Stimulated activated CD4-positive, alpha-beta T cell treated with anti-CD3 and anti-CD28 coated beads, TNF-alpha, amount 100 ng/mL, for 24 hours (primary cell): ENCODE data around the gene GPR155.
"Not testable (repeated sequence)": the region's sequence is repeated elsewhere in the genome, so short reads cannot be mapped to it uniquely, and the experiment has no call there.

ENCODE experiments used
- DNase-seq, 3 experiments: peaks; one replicate each; pipeline ENCODE4 v3.0.0-alpha.2; 2020; ENCODE audit warnings: low read depth in 3 of 3

GPR155 gene

GRCh38 chr2:174490051-174490450 is 3.2 kb upstream of the GPR155 start:
- DNase-seq, result no peak

- DNase-seq, result not testable (repeated sequence)
Measured at GRCh38 chr2:174489520-174489919, 2.7 kb upstream of the GPR155 start.

- no peak for DNase-seq
Measured at GRCh38 chr2:174487820-174488162, 962 bp upstream of the GPR155 start.

GRCh38 chr2:174487108-174487819 is 435 bp upstream of the GPR155 start:
- peak; percentile 95 to 100 (median 98) for DNase-seq

GRCh38 chr2:174485788-174486562 is 854 bp downstream of the GPR155 start:
- peak in 1 of 3 experiments; percentile 13 for DNase-seq

- not testable (repeated sequence) for DNase-seq
Measured at GRCh38 chr2:174485045-174485444, 1.8 kb downstream of the GPR155 start.

- DNase-seq, result no peak
Measured at GRCh38 chr2:174484573-174484972, 2.3 kb downstream of the GPR155 start.

GRCh38 chr2:174482854-174483253 is 4.0 kb downstream of the GPR155 start:
- DNase-seq, result no peak

GRCh38 chr2:174477759-174478158 is 9.1 kb downstream of the GPR155 start:
- DNase-seq, result no peak

GRCh38 chr2:174473796-174474195 is 13.0 kb downstream of the GPR155 start:
- no peak for DNase-seq

- DNase-seq, result no peak
Measured at GRCh38 chr2:174465327-174465726, 21.5 kb downstream of the GPR155 start.

- DNase-seq, result no peak
Measured at GRCh38 chr2:174461221-174461620, 25.6 kb downstream of the GPR155 start.

GRCh38 chr2:174454566-174454965 is 32.3 kb downstream of the GPR155 start:
- no peak for DNase-seq

GRCh38 chr2:174450021-174450816 is 36.6 kb downstream of the GPR155 start:
- no peak for DNase-seq

- no peak for DNase-seq
Measured at GRCh38 chr2:174449033-174449432, 37.8 kb downstream of the GPR155 start.

- no peak for DNase-seq
Measured at GRCh38 chr2:174446531-174446930, 40.3 kb downstream of the GPR155 start.

GRCh38 chr2:174445248-174445647 is 41.6 kb downstream of the GPR155 start:
- no peak for DNase-seq

GRCh38 chr2:174444761-174445160 is 42.1 kb downstream of the GPR155 start:
- DNase-seq, result no peak

- DNase-seq, result no peak
Measured at GRCh38 chr2:174442546-174443510, 44.0 kb downstream of the GPR155 start.

- DNase-seq, result no peak
Measured at GRCh38 chr2:174439950-174440349, 46.9 kb downstream of the GPR155 start.

- no peak for DNase-seq
Measured at GRCh38 chr2:174439323-174439722, 47.5 kb downstream of the GPR155 start.
